GM19023 (cell line): ENCODE measurements around the gene NCKAP5.

Experiments
- ATAC-seq: cut with Tn5 transposase; IDR thresholded peaks from one replicate; pipeline ENCODE4 v1.9.1; 2021; ENCODE audit warnings: mild to moderate bottlenecking, moderate library complexity; ENCODE audit not compliant: unreplicated experiment

The NCKAP5 gene

GRCh38 chr2:132977812-132978529 is 590.3 kb downstream of the NCKAP5 start:
- no peak for ATAC-seq

GRCh38 chr2:132975193-132976105 is 592.8 kb downstream of the NCKAP5 start:
- ATAC-seq: no peak

- no peak for ATAC-seq
Observed at GRCh38 chr2:132974467-132975095, 593.7 kb downstream of the NCKAP5 start.

GRCh38 chr2:132971310-132972061 is 596.8 kb downstream of the NCKAP5 start:
- no peak for ATAC-seq

- ATAC-seq: no peak
Observed at GRCh38 chr2:132969371-132969985, 598.8 kb downstream of the NCKAP5 start.

GRCh38 chr2:132965460-132965859 is 602.8 kb downstream of the NCKAP5 start:
- ATAC-seq: no peak

- no peak for ATAC-seq
Observed at GRCh38 chr2:132963161-132963560, 605.1 kb downstream of the NCKAP5 start.

- ATAC-seq: no peak
Observed at GRCh38 chr2:132958887-132959286, 609.4 kb downstream of the NCKAP5 start.

GRCh38 chr2:132955871-132956615 is 612.2 kb downstream of the NCKAP5 start:
- no peak for ATAC-seq

GRCh38 chr2:132953771-132954170 is 614.5 kb downstream of the NCKAP5 start:
- peak; percentile 67 for ATAC-seq

GRCh38 chr2:132951008-132951714 is 617.1 kb downstream of the NCKAP5 start:
- no peak for ATAC-seq

- ATAC-seq: no peak
Observed at GRCh38 chr2:132949108-132949507, 619.2 kb downstream of the NCKAP5 start.

- no peak for ATAC-seq
Observed at GRCh38 chr2:132948211-132948610, 620.1 kb downstream of the NCKAP5 start.

GRCh38 chr2:132943829-132944228 is 624.4 kb downstream of the NCKAP5 start:
- no peak for ATAC-seq

GRCh38 chr2:132941296-132942020 is 626.8 kb downstream of the NCKAP5 start:
- ATAC-seq: no peak

GRCh38 chr2:132937629-132938028 is 630.6 kb downstream of the NCKAP5 start:
- ATAC-seq: no peak

- ATAC-seq: no peak
Observed at GRCh38 chr2:132936791-132937190, 631.5 kb downstream of the NCKAP5 start.

GRCh38 chr2:132936261-132936660 is 632.0 kb downstream of the NCKAP5 start:
- ATAC-seq: no peak
